Brain microvascular endothelial cell (primary cell): ENCODE data around the gene TFR2.
A peak's percentile ranks its signal among the peaks of the same experiment; 100 is the strongest.
"Not testable (repeated sequence)": the region's sequence is repeated elsewhere in the genome, so short reads cannot be mapped to it uniquely, and the experiment has no call there.

Experiments used
- DNase-seq: peaks from one replicate; pipeline ENCODE4 v3.0.0-alpha.2; 2020
- H3K27ac ChIP-seq: fragments of 250-450 bp; sonication (Bioruptor Pico); 2 replicates; pipeline ENCODE4 v1.5.1; 2020; ENCODE audit warnings: mild to moderate bottlenecking, moderate library complexity
- H3K27me3 ChIP-seq: fragments of 250-450 bp; sonication (Bioruptor Pico); replicated peaks from 2 replicates; pipeline ENCODE4 v1.5.1; 2020; ENCODE audit warnings: mild to moderate bottlenecking
- H3K36me3 ChIP-seq: fragments of 250-450 bp; sonication (Bioruptor Pico); replicated peaks from 2 replicates; pipeline ENCODE4 v1.5.1; 2020; ENCODE audit warnings: mild to moderate bottlenecking
- H3K4me3 ChIP-seq: 2 replicates; pipeline ENCODE4 v1.5.1; 2011; ENCODE audit warnings: low read depth, mild to moderate bottlenecking, control low read depth, low read length, moderate library complexity
- in situ Hi-C: cut with HindIII; loops from 2 replicates; pipeline ENCODE4 v1.10.0; 2017; ENCODE audit warnings: low sequenced_read_pairs, low pct_ligation_motif_present
- TF ChIP-seq, protein P1 (sequence below): IDR thresholded peaks from 2 replicates; pipeline ENCODE4 v1.5.1; 2011; ENCODE audit warnings: low read depth, mild to moderate bottlenecking, moderate library complexity, low read length, control low read depth, inconsistent platforms; ENCODE audit errors: missing control alignments

TFR2 gene

DNA sequence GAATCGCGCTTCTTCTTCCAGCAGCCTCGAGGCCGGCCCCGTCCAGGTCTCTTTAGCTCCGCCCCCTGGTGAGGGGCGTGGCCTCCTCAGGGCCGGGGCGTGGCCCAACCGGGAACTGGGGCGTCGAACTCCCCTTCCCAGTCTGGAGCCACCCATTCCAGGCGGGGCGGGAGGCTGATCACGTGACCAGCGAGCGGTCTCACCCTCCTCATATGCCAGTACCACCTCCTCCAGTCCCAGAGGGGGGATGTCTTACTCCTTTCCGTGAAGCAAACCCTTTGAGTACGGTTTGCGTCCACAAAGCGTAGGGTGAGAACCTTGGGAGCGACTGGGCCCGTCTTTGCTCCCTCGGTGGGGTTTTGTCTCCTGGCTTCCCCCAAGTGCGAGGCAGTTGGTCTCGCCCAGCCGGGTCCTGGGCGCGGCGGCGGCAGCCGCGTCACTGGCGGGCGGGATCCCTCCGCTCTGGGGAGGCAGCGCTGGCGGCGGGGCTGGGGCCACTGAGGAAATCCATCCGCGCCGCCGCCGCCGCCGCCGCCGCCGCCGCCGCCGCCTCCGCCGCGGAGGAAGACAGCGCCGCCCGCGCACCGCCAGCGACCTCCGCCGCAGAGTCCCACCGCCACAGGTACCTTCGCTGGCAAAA is 32.1 kb upstream of the TFR2 start, which contains the start of gene GNB2:
Gene GNB2 (plus strand): TSS at position 439 of the 640 bp plus-strand sequence. CDS start 2,526 bp downstream, outside the sequence.
- peak; percentile 98 for DNase-seq
- H3K4me3 ChIP-seq: peak within 1 kb of the TSS; percentile 89
- TF ChIP-seq, protein P1, sequence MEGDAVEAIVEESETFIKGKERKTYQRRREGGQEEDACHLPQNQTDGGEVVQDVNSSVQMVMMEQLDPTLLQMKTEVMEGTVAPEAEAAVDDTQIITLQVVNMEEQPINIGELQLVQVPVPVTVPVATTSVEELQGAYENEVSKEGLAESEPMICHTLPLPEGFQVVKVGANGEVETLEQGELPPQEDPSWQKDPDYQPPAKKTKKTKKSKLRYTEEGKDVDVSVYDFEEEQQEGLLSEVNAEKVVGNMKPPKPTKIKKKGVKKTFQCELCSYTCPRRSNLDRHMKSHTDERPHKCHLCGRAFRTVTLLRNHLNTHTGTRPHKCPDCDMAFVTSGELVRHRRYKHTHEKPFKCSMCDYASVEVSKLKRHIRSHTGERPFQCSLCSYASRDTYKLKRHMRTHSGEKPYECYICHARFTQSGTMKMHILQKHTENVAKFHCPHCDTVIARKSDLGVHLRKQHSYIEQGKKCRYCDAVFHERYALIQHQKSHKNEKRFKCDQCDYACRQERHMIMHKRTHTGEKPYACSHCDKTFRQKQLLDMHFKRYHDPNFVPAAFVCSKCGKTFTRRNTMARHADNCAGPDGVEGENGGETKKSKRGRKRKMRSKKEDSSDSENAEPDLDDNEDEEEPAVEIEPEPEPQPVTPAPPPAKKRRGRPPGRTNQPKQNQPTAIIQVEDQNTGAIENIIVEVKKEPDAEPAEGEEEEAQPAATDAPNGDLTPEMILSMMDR: no peak
- peaks cover 21% of the 10 kb centered on the region for H3K36me3 ChIP-seq
- H3K27ac ChIP-seq: peak within 1 kb of the TSS; percentile 99
- in situ Hi-C loops: no loop called here
- no peaks in the 10 kb centered on the region for H3K27me3 ChIP-seq

DNA sequence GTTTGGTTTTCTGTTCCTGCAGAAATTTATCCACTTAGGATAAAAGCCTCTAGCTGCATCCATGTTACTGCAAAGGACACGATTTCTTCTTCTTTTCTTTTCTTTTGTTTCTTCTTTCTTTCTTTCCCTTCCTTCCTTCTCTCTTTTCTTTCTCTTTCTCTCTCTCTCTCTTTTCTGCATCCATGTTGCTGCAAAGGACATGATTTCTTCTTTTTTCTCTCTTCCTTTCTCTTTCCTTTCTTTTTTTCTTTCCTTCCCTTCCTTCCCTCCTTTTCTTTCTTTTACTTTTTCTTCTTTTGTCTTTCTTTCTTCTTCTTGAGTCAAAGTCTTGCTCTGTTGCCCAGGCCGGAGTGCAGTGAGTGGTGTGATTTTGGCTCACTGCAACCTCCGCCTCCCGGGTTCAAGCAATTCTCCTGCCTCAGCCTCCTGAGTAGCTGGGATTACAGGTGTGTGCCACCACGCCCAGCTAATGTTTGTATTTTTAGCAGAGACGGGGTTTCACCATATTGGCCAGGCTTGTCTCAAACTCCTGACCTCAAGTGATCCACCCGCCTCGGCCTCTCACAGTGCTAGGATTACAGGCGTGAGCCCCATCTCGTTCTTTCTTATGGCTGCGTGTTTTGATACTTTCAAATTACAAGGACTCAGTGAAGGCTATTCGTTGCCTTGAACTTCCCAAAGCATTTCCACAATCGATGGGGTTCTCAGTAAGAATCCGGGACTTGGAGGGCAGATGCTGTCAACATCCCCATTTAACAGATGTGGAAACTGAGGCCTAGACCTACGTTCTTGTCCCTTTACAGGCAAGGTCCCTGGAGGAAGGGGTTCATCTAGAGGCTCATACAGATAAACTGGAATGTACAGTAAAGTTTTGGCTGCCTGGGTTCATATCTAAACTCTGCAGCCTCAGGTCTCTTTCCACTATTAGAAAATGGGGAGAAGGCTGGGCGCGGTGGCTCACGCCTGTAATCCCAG is 30.3 kb upstream of the TFR2 start:
- Histone ChIP-seq H3K4me3 (no peak overlapping the region), H3K27ac (no peak overlapping the region), H3K27me3 (no peaks in the 10 kb centered on the region), H3K36me3 (peaks cover 3% of the 10 kb centered on the region)
- DNase-seq: no peak
- TF ChIP-seq, protein P1: no peak
- in situ Hi-C loops: no loop called here

GRCh38 chr7:100670074-100670473 is 28.7 kb upstream of the TFR2 start:
- Histone ChIP-seq H3K36me3 (no peaks in the 10 kb centered on the region), H3K27me3 (no peaks in the 10 kb centered on the region), H3K27ac (no peak overlapping the region), H3K4me3 (no peak overlapping the region)
- DNase-seq: no peak
- TF ChIP-seq, protein P1: no peak
- in situ Hi-C loops: no loop called here

GRCh38 chr7:100669106-100669505 is 27.8 kb upstream of the TFR2 start:
- H3K27me3 ChIP-seq, DNase-seq, H3K4me3 ChIP-seq, H3K36me3 ChIP-seq, H3K27ac ChIP-seq, in situ Hi-C loops: not testable (repeated sequence)

- H3K27ac ChIP-seq: no peak overlapping the region
- in situ Hi-C loops: no loop called here
- TF ChIP-seq, protein P1: no peak
- H3K4me3 ChIP-seq: no peak overlapping the region
- DNase-seq: no peak
- H3K27me3 ChIP-seq: no peaks in the 10 kb centered on the region
- H3K36me3 ChIP-seq: no peaks in the 10 kb centered on the region
Observed at GRCh38 chr7:100668069-100668449, 26.7 kb upstream of the TFR2 start.

- no peak for DNase-seq
- in situ Hi-C loops: no loop called here
- Histone ChIP-seq H3K36me3 (no peaks in the 10 kb centered on the region), H3K27me3 (no peaks in the 10 kb centered on the region), H3K27ac (no peak overlapping the region), H3K4me3 (no peak overlapping the region)
- TF ChIP-seq, protein P1: no peak
Observed at GRCh38 chr7:100667331-100668068, 26.1 kb upstream of the TFR2 start.
